Neural cell (in vitro differentiated cells): ENCODE measurements around the gene CARS2. TPM values are rescaled to one million over a fixed set of nuclear protein-coding genes. Genes with fewer than 3 reads are reported as not detected.

ENCODE experiments used
- H2AFZ ChIP-seq: fragments of 200-600, 300-800 bp; sonication (generic), shearing (Covaris generic); 2 replicates; pipeline ENCODE4 v1.6.0; 2014; ENCODE audit warnings: low read depth, mild to moderate bottlenecking, antibody characterized with exemption, low read length, moderate library complexity
- H3F3A ChIP-seq: fragments of 200-600 bp; shearing (Covaris generic); 2 replicates; pipeline ENCODE4 v1.6.1; 2016; ENCODE audit warnings: mild to moderate bottlenecking, moderate library complexity, mixed read lengths, antibody characterized with exemption, low read length; ENCODE audit not compliant: insufficient read depth, poor library complexity, severe bottlenecking
- H3K27ac ChIP-seq: fragments of 200-600, 300-800 bp; sonication (generic), shearing (Covaris generic); 2 replicates; pipeline ENCODE4 v1.5.1; 2014; ENCODE audit warnings: mild to moderate bottlenecking, low read length, moderate library complexity
- H3K27me3 ChIP-seq: fragments of 300-800, 200-600 bp; sonication (generic), shearing (Covaris generic); 2 replicates; pipeline ENCODE4 v1.6.0; 2014; ENCODE audit warnings: mild to moderate bottlenecking, low read depth, low read length, moderate library complexity; ENCODE audit not compliant: insufficient read depth
- H3K36me3 ChIP-seq: fragments of 300-800, 200-600 bp; sonication (generic), shearing (Covaris generic); 2 replicates; pipeline ENCODE4 v1.5.1; 2014; ENCODE audit warnings: mild to moderate bottlenecking, antibody characterized with exemption, low read length, moderate library complexity; ENCODE audit not compliant: insufficient read depth
- H3K4me2 ChIP-seq: fragments of 300-800, 200-600 bp; sonication (generic), shearing (Covaris generic); 2 replicates; pipeline ENCODE4 v1.6.0; 2014; ENCODE audit warnings: mild to moderate bottlenecking, low read length
- H3K4me3 ChIP-seq: fragments of 300-800, 200-600 bp; sonication (generic), shearing (Covaris generic); 2 replicates; pipeline ENCODE4 v1.5.1; 2014; ENCODE audit warnings: mild to moderate bottlenecking, low read length, moderate library complexity
- H3K79me2 ChIP-seq: fragments of 200-600 bp; shearing (Covaris generic); replicated peaks from 2 replicates; pipeline ENCODE4 v1.6.0; 2014; ENCODE audit warnings: mild to moderate bottlenecking, low read length, moderate library complexity; ENCODE audit not compliant: insufficient read depth
- H3K9ac ChIP-seq: fragments of 300-800, 200-600 bp; sonication (generic), shearing (Covaris generic); 2 replicates; pipeline ENCODE4 v1.6.1; 2016; ENCODE audit warnings: mild to moderate bottlenecking, low read length, mixed read lengths
- H3K9me2 ChIP-seq: fragments of 200-600 bp; shearing (Covaris generic); 2 replicates; pipeline ENCODE4 v1.6.1; 2016; ENCODE audit warnings: mild to moderate bottlenecking, low read length, mixed read lengths; ENCODE audit not compliant: insufficient read depth
- H3K9me3 ChIP-seq: fragments of 200-600, 300-800 bp; sonication (generic), shearing (Covaris generic); 2 replicates; pipeline ENCODE4 v1.6.1; 2016; ENCODE audit warnings: mild to moderate bottlenecking, mixed run types, low read length, moderate library complexity, mixed read lengths
- H4K20me1 ChIP-seq: fragments of 200-600 bp; shearing (Covaris generic); 2 replicates; pipeline ENCODE4 v1.6.1; 2016; ENCODE audit warnings: mild to moderate bottlenecking, mixed run types; ENCODE audit not compliant: insufficient read depth
- CTCF ChIP-seq: fragments of 450-650 bp; IDR thresholded peaks from 2 replicates; pipeline ENCODE4 v1.5.1; 2014; ENCODE audit warnings: antibody characterized with exemption, mild to moderate bottlenecking, moderate library complexity; ENCODE audit not compliant: poor library complexity, severe bottlenecking
- EP300 ChIP-seq: fragments of 450-650 bp; conservative IDR thresholded peaks from 2 replicates; pipeline ENCODE4 v1.6.1; 2014; ENCODE audit warnings: antibody characterized with exemption, mild to moderate bottlenecking, moderate library complexity; ENCODE audit not compliant: poor library complexity, severe bottlenecking
- EZH2 ChIP-seq: fragments of 200-600, 300-800 bp; shearing (Covaris generic), sonication (generic); IDR thresholded peaks from 2 replicates; pipeline ENCODE4 v1.6.1; 2014; ENCODE audit warnings: antibody characterized with exemption, low read length, borderline replicate concordance, mild to moderate bottlenecking; ENCODE audit not compliant: insufficient read depth, poor library complexity, severe bottlenecking
- MXI1 ChIP-seq: fragments of 450-650 bp; conservative IDR thresholded peaks from 2 replicates; pipeline ENCODE4 v1.6.1; 2014; ENCODE audit warnings: antibody characterized with exemption, mild to moderate bottlenecking; ENCODE audit not compliant: poor library complexity, severe bottlenecking
- POLR2AphosphoS5 ChIP-seq: IDR thresholded peaks from 2 replicates; pipeline ENCODE4 v1.6.1; 2012
- RAD21 ChIP-seq: fragments of 450-650 bp; conservative IDR thresholded peaks from 2 replicates; pipeline ENCODE4 v1.6.1; 2014; ENCODE audit warnings: antibody characterized with exemption, mild to moderate bottlenecking, moderate library complexity
- SMC3 ChIP-seq: fragments of 450-650 bp; conservative IDR thresholded peaks from 2 replicates; pipeline ENCODE4 v1.6.1; 2014; ENCODE audit warnings: antibody characterized with exemption, mild to moderate bottlenecking, moderate library complexity; ENCODE audit not compliant: poor library complexity
- TAF1 ChIP-seq: IDR thresholded peaks from 2 replicates; pipeline ENCODE4 v1.6.1; 2012; ENCODE audit warnings: low read depth
- polyA plus RNA-seq: library from polyadenylated mRNA; depleted of rRNA; stranded (reverse); fragments of >200 nt; gene quantifications from 2 replicates; pipeline ENCODE4 v1.2.3, GENCODE V29; 2014
- TF ChIP-seq, protein P1 (sequence below): IDR thresholded peaks from 2 replicates; pipeline ENCODE4 v1.6.1; 2012; ENCODE audit warnings: borderline replicate concordance

The CARS2 gene
- polyA plus RNA-seq, 1 donor from 2014 or later: 92.2 TPM

DNA sequence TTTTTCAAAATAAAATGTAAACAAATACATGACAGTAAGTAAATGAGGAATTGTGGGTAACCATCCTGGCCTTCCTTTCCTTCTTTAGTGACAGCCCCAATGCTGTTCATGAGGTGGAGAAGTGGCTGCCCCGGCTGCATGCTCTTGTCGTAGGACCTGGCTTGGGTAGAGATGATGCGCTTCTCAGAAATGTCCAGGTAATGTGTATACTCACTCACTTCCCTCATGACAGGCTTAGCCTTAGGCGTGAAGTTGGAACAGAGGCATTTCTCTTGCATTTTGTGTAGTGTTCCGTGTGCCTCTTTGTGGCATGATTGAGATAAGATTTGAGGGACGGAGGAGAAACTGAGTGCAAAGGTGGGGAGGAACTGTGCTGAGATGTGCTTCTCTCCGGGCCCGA, 78.6 kb downstream of the CARS2 start:
- H2AFZ ChIP-seq: no peak overlapping the region
- H3K36me3 ChIP-seq: no peaks in the 10 kb centered on the region
- H3F3A ChIP-seq: no peaks in the 10 kb centered on the region
- no peak overlapping the region for H3K4me2 ChIP-seq
- no peaks in the 10 kb centered on the region for H3K79me2 ChIP-seq
- H3K9me2 ChIP-seq: no peaks in the 10 kb centered on the region
- H3K9me3 ChIP-seq: no peaks in the 10 kb centered on the region
- H4K20me1 ChIP-seq: no peaks in the 10 kb centered on the region
- H3K9ac ChIP-seq: no peak overlapping the region
- no peak for TF ChIP-seq EP300
- no peak for TF ChIP-seq POLR2AphosphoS5
- no peak for TF ChIP-seq CTCF
- no peak for TF ChIP-seq TAF1
- TF ChIP-seq SMC3: no peak
- TF ChIP-seq MXI1: no peak
- TF ChIP-seq, protein P1, sequence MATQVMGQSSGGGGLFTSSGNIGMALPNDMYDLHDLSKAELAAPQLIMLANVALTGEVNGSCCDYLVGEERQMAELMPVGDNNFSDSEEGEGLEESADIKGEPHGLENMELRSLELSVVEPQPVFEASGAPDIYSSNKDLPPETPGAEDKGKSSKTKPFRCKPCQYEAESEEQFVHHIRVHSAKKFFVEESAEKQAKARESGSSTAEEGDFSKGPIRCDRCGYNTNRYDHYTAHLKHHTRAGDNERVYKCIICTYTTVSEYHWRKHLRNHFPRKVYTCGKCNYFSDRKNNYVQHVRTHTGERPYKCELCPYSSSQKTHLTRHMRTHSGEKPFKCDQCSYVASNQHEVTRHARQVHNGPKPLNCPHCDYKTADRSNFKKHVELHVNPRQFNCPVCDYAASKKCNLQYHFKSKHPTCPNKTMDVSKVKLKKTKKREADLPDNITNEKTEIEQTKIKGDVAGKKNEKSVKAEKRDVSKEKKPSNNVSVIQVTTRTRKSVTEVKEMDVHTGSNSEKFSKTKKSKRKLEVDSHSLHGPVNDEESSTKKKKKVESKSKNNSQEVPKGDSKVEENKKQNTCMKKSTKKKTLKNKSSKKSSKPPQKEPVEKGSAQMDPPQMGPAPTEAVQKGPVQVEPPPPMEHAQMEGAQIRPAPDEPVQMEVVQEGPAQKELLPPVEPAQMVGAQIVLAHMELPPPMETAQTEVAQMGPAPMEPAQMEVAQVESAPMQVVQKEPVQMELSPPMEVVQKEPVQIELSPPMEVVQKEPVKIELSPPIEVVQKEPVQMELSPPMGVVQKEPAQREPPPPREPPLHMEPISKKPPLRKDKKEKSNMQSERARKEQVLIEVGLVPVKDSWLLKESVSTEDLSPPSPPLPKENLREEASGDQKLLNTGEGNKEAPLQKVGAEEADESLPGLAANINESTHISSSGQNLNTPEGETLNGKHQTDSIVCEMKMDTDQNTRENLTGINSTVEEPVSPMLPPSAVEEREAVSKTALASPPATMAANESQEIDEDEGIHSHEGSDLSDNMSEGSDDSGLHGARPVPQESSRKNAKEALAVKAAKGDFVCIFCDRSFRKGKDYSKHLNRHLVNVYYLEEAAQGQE: no peak
- TF ChIP-seq EZH2: no peak
- no peak for TF ChIP-seq RAD21
- no peak overlapping the region for H3K27ac ChIP-seq
- H3K27me3 ChIP-seq: no peaks in the 10 kb centered on the region
- no peak overlapping the region for H3K4me3 ChIP-seq

DNA sequence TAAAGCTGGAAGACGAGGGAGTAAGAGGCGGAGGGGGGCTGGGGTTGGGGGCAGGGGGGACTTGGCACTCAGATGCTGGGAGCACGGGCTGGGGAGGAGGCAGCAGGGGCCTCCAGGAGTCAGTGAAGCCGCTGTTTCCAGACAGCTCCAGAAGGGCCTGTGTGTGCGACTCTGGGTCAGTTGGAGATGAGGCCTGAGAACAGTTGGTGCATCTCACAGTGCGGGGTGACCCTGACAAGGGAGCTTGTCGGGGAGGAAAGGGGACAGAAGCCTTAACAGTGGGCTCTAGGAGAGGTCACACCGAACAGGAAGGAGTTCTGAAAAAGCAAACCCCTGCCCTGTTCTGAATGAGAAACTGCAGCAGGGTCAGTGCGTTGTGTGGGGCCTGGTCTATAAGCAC, 79.4 kb downstream of the CARS2 start:
- Histone ChIP-seq H3F3A (no peaks in the 10 kb centered on the region), H3K27me3 (no peaks in the 10 kb centered on the region), H3K36me3 (no peaks in the 10 kb centered on the region), H3K4me3 (no peak overlapping the region), H3K79me2 (no peaks in the 10 kb centered on the region), H4K20me1 (no peaks in the 10 kb centered on the region), H3K27ac (no peak overlapping the region), H3K9ac (no peak overlapping the region), H3K9me3 (no peaks in the 10 kb centered on the region), H2AFZ (no peak overlapping the region), H3K4me2 (no peak overlapping the region), H3K9me2 (no peaks in the 10 kb centered on the region)
- TF ChIP-seq, protein P1: no peak
- TF ChIP-seq EZH2: no peak
- no peak for TF ChIP-seq RAD21
- TF ChIP-seq EP300: no peak
- no peak for TF ChIP-seq SMC3
- TF ChIP-seq TAF1: no peak
